ENCODE data around the gene ADGRD1.

GRCh38 chr12:130981911-130982310 lies 28.2 kb downstream of the ADGRD1 start:
- TF ChIP-seq EP300 (IDR thresholded peaks at IDR 0.05) (no peak), CTCF (IDR thresholded peaks at IDR 0.05) (no peak)
